Omental fat pad (tissue), 4 donors: ENCODE data around the gene EVI5. TPM values are rescaled to one million over a fixed set of nuclear protein-coding genes. Genes with fewer than 3 reads are reported as not detected.

Experiments used
- ATAC-seq: fragments of 150-250 bp; one replicate; pipeline ENCODE4 v1.9.1; 2016; ENCODE audit warnings: mild to moderate bottlenecking, moderate library complexity; ENCODE audit not compliant: low FRiP score
- DNase-seq: peaks from one replicate; pipeline ENCODE4 v3.0.0-alpha.2; 2019; ENCODE audit warnings: low spot score
- CTCF ChIP-seq, 3 donors: fragments of 450-650 bp; IDR thresholded peaks; one replicate each; pipeline ENCODE4 v1.5.1; 2016 to 2017; ENCODE audit warnings: antibody characterized with exemption in 3 of 3, mild to moderate bottlenecking in 3 of 3, moderate library complexity in 2 of 3
- total RNA-seq, 4 donors: library from RNA; depleted of rRNA; stranded (reverse); fragments of >200 nt; gene quantifications; one replicate each; pipeline ENCODE4 v1.1.0, GENCODE V29; 2016

Gene EVI5
- total RNA-seq, 4 donors from 2014 or later: 25.9 to 38.3 (median 30.7) TPM

- no peak for TF ChIP-seq CTCF (IDR thresholded peaks at IDR 0.05)
- ATAC-seq: no peak
- DNase-seq: no peak
Observed at GRCh38 chr1:92826792-92827191, 41.9 kb upstream of the EVI5 start.

- DNase-seq (no peak), ATAC-seq (no peak)
- no peak for TF ChIP-seq CTCF (IDR thresholded peaks at IDR 0.05)
Observed at GRCh38 chr1:92822879-92823278, 38.0 kb upstream of the EVI5 start.

GRCh38 chr1:92820551-92820950, 35.6 kb upstream of the EVI5 start:
- DNase-seq (no peak), ATAC-seq (no peak)
- TF ChIP-seq CTCF (IDR thresholded peaks at IDR 0.05): no peak

GRCh38 chr1:92820024-92820423, 35.1 kb upstream of the EVI5 start:
- DNase-seq: no peak
- no peak for TF ChIP-seq CTCF (IDR thresholded peaks at IDR 0.05)
- no peak for ATAC-seq

- DNase-seq: no peak
- TF ChIP-seq CTCF (IDR thresholded peaks at IDR 0.05): no peak
- ATAC-seq: no peak
Observed at GRCh38 chr1:92817986-92818764, 33.3 kb upstream of the EVI5 start.

GRCh38 chr1:92817137-92817697, 32.3 kb upstream of the EVI5 start:
- ATAC-seq: no peak
- no peak for TF ChIP-seq CTCF (IDR thresholded peaks at IDR 0.05)
- no peak for DNase-seq

GRCh38 chr1:92816732-92817131, 31.8 kb upstream of the EVI5 start:
- no peak for TF ChIP-seq CTCF (IDR thresholded peaks at IDR 0.05)
- ATAC-seq (no peak), DNase-seq (no peak)
